Sigmoid colon (tissue), 4 donors: ENCODE data around the gene CPNE9.

Experiments used
- CTCF ChIP-seq, 4 experiments: fragments of 450-650 bp in 3 of 4; fragments of 200-600 bp in 1 of 4; IDR thresholded peaks; one replicate each; pipeline ENCODE4 v1.5.1; 2016 to 2019; ENCODE audit warnings: antibody characterized with exemption in 4 of 4, mild to moderate bottlenecking in 3 of 4, moderate library complexity in 2 of 4
- EP300 ChIP-seq, 4 donors: sonication (generic); formaldehyde crosslinking; IDR thresholded peaks; one replicate each; pipeline ENCODE4 v1.6.1; 2017; ENCODE audit warnings: antibody characterized with exemption in 4 of 4

- TF ChIP-seq EP300 (IDR thresholded peaks at IDR 0.05) (no peak), CTCF (IDR thresholded peaks at IDR 0.05) (no peak)
These were observed 393 bp upstream of the CPNE9 start for GRCh38 chr3:9703240-9703639.
